ENCODE results near the gene TMED9. TPM values are rescaled to one million over a fixed set of nuclear protein-coding genes. Genes with fewer than 3 reads are reported as not detected.
A peak's percentile ranks its signal among the peaks of the same experiment; 100 is the strongest.

The TMED9 gene
- total and polyA plus RNA-seq, 9 of the 15 experiments (the other 6 are each of a cell fraction or from before 2014, with no cell fraction given): 43.7 to 301 (median 90.0) TPM

DNA sequence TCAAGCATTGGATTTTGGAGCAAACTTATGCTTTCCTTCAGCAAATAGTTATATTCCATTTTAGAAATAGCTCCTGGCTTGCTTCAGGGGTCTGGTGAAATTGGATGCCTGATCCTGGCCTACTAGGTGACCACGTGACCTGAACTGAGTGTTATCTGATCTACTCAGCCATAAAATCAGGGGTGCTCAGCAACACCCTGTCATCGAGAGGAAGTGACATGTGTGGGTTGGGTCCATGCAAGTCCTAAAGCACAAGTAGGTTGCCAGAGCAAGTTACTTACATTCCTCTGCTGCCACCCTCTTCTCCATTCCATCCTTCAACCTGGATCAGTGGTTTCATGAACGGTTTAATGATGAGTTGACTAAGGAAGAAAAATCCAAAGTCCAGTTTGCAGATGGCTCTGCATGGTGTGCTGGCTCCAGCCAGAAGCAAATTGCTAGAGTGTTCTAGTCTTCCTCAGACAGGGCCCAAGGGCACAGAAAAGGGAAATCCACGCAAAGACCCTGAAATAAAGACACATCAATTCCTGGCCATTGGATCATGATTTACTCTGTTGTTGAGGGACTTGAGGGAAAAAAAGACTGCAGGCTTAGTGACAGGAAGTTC, 34.9 kb upstream of the TMED9 start (continued):
- TF ChIP-seq MAZ (CRISPR knock-in tag; conservative IDR thresholded peaks at IDR 0.05 in 1 of 2, IDR thresholded peaks at IDR 0.05 in 1 of 2): no peak; a peak in 1 of 4 replicates
- TF ChIP-seq ZNF165 (CRISPR knock-in tag; IDR thresholded peaks at IDR 0.05; ENCODE audit: borderline replicate concordance): no peak
- TF ChIP-seq, protein P1, sequence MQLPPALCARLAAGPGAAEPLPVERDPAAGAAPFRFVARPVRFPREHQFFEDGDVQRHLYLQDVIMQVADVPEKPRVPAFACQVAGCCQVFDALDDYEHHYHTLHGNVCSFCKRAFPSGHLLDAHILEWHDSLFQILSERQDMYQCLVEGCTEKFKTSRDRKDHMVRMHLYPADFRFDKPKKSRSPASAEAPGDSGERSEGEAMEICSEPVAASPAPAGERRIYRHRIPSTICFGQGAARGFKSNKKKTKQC (CRISPR knock-in tag; IDR thresholded peaks at IDR 0.05): no peak
- TF ChIP-seq, protein P2, sequence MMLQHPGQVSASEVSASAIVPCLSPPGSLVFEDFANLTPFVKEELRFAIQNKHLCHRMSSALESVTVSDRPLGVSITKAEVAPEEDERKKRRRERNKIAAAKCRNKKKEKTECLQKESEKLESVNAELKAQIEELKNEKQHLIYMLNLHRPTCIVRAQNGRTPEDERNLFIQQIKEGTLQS (IDR thresholded peaks at IDR 0.05): peak; percentile 40; the same call in 1 of the 2 replicates
- TF ChIP-seq, protein P2 (CRISPR knock-in tag; conservative IDR thresholded peaks at IDR 0.05): no peak
- TF ChIP-seq, protein P3, sequence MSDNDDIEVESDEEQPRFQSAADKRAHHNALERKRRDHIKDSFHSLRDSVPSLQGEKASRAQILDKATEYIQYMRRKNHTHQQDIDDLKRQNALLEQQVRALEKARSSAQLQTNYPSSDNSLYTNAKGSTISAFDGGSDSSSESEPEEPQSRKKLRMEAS (CRISPR knock-in tag; IDR thresholded peaks at IDR 0.05): peak; percentile 77
- no peak for TF ChIP-seq STAT5A (IDR thresholded peaks at IDR 0.05; ENCODE audit: borderline replicate concordance, low read length)
- TF ChIP-seq SIN3A (IDR thresholded peaks at IDR 0.05; ENCODE audit: borderline replicate concordance in 2 of 2, control insufficient read depth in 1 of 2, low read depth in 2 of 2, low read length in 2 of 2): 0 out of 4 replicates have a peak, but pooled peaks of 1 of the 2 experiments have one; percentile 53
- TF ChIP-seq, protein P4, sequence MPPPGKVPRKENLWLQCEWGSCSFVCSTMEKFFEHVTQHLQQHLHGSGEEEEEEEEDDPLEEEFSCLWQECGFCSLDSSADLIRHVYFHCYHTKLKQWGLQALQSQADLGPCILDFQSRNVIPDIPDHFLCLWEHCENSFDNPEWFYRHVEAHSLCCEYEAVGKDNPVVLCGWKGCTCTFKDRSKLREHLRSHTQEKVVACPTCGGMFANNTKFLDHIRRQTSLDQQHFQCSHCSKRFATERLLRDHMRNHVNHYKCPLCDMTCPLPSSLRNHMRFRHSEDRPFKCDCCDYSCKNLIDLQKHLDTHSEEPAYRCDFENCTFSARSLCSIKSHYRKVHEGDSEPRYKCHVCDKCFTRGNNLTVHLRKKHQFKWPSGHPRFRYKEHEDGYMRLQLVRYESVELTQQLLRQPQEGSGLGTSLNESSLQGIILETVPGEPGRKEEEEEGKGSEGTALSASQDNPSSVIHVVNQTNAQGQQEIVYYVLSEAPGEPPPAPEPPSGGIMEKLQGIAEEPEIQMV (tag; conservative IDR thresholded peaks at IDR 0.05; ENCODE audit: low read depth): no peak
- TF ChIP-seq FOXA3 (CRISPR knock-in tag; conservative IDR thresholded peaks at IDR 0.05 in 1 of 2, IDR thresholded peaks at IDR 0.05 in 1 of 2): no peak
- no peak for TF ChIP-seq HNRNPH1 (optimal IDR thresholded peaks at IDR 0.05; ENCODE audit: low read depth, low read length)
- TF ChIP-seq ARHGAP35 (IDR thresholded peaks at IDR 0.05; ENCODE audit: partially characterized antibody): no peak
- no peak for TF ChIP-seq SREBF1 (IDR thresholded peaks at IDR 0.05; ENCODE audit: borderline replicate concordance, low read depth, low read length)
- TF ChIP-seq, protein P5, sequence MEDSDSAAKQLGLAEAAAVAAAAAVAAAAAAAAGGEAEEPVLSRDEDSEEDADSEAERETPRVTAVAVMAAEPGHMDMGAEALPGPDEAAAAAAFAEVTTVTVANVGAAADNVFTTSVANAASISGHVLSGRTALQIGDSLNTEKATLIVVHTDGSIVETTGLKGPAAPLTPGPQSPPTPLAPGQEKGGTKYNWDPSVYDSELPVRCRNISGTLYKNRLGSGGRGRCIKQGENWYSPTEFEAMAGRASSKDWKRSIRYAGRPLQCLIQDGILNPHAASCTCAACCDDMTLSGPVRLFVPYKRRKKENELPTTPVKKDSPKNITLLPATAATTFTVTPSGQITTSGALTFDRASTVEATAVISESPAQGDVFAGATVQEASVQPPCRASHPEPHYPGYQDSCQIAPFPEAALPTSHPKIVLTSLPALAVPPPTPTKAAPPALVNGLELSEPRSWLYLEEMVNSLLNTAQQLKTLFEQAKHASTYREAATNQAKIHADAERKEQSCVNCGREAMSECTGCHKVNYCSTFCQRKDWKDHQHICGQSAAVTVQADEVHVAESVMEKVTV (CRISPR knock-in tag; IDR thresholded peaks at IDR 0.05): no peak
- TF ChIP-seq RBM25 (IDR thresholded peaks at IDR 0.05; ENCODE audit: low read depth, low read length, severe bottlenecking): no peak
- no peak for TF ChIP-seq CCNT2 (IDR thresholded peaks at IDR 0.05; ENCODE audit: borderline replicate concordance, extremely low read depth, insufficient read length, low read depth, low read length)
- no peak for TF ChIP-seq MED1 (CRISPR knock-in tag; IDR thresholded peaks at IDR 0.05; ENCODE audit: borderline replicate concordance)
- TF ChIP-seq ETS2 (tag; IDR thresholded peaks at IDR 0.05; ENCODE audit: borderline replicate concordance, poor library complexity, severe bottlenecking): no peak
- no peak for TF ChIP-seq RFX7 (CRISPR knock-in tag; IDR thresholded peaks at IDR 0.05)
- no peak for TF ChIP-seq TBL1XR1 (IDR thresholded peaks at IDR 0.05; ENCODE audit: low read length in 2 of 2)
- TF ChIP-seq ZSCAN32 (CRISPR knock-in tag; IDR thresholded peaks at IDR 0.05): no peak
- no peak for TF ChIP-seq ZNF79 (CRISPR knock-in tag; IDR thresholded peaks at IDR 0.05; ENCODE audit: low read depth)

Measured in K562 (cell line).